K562 (cell line): ENCODE results near the gene DNASE2. TPM values are rescaled to one million over a fixed set of nuclear protein-coding genes. Genes with fewer than 3 reads are reported as not detected.
A peak's percentile ranks its signal among the peaks of the same experiment; 100 is the strongest.

Experiments used
- ADNP ChIP-seq: fragments of 200-800 bp; sonication (Bioruptor generic); IDR thresholded peaks from 2 replicates; pipeline ENCODE4 v1.6.1; 2016; ENCODE audit warnings: missing genetic modification characterization, missing compliant biosample characterization
- ESRRA ChIP-seq: fragments of 450-650 bp; IDR thresholded peaks from 2 replicates; pipeline ENCODE4 v1.6.1; 2014; ENCODE audit warnings: low read depth, mild to moderate bottlenecking, moderate library complexity, borderline replicate concordance
- FOXK2 ChIP-seq, 2 experiments: fragments of 450-650 bp; IDR thresholded peaks in 1 of 2; conservative IDR thresholded peaks in 1 of 2; 2 replicates each; pipeline ENCODE4 v1.6.1; 2016; ENCODE audit warnings: low read depth in 2 of 2, mild to moderate bottlenecking in 1 of 2
- HLTF ChIP-seq: fragments of 450-650 bp; IDR thresholded peaks from 2 replicates; pipeline ENCODE4 v1.6.1; 2016
- HSF4 ChIP-seq: fragments of 250-450 bp; sonication (Bioruptor Pico); IDR thresholded peaks from 2 replicates; pipeline ENCODE4 v2.1.2; 2022; ENCODE audit warnings: mild to moderate bottlenecking, moderate library complexity, borderline replicate concordance
- MAFG ChIP-seq: fragments of 450-650 bp; conservative IDR thresholded peaks from 2 replicates; pipeline ENCODE4 v1.6.1; 2016; ENCODE audit warnings: missing genetic modification characterization, missing compliant biosample characterization
- POLR2B ChIP-seq: fragments of 450-650 bp; IDR thresholded peaks from 2 replicates; pipeline ENCODE4 v1.6.1; 2018; ENCODE audit warnings: low read depth; ENCODE audit not compliant: partially characterized antibody
- TAF1 ChIP-seq: IDR thresholded peaks from 2 replicates; pipeline ENCODE4 v1.6.1; 2011; ENCODE audit warnings: mild to moderate bottlenecking, low read length, moderate library complexity; ENCODE audit not compliant: insufficient read depth, control insufficient read depth, severe bottlenecking; ENCODE audit errors: extremely low read depth
- TBP ChIP-seq: optimal IDR thresholded peaks from 2 replicates; pipeline ENCODE3; 2011; ENCODE audit warnings: low read depth, low read length, improper control_type of control experiment
- TRIM24 ChIP-seq, 2 experiments: fragments of 450-650 bp; IDR thresholded peaks; 2 replicates each; pipeline ENCODE4 v1.6.1; 2016
- ZBTB8A ChIP-seq: fragments of 450-650 bp; IDR thresholded peaks from 2 replicates; pipeline ENCODE4 v1.6.1; 2018; ENCODE audit warnings: mild to moderate bottlenecking, moderate library complexity; ENCODE audit not compliant: partially characterized antibody
- polyA plus RNA-seq, 8 experiments: library from polyadenylated mRNA; depleted of rRNA in 4 of 8; stranded (reverse) in 5 of 8; unstranded in 3 of 8; fragments of >200 nt; fragmentation: Nextera tagmentation in 2 of 8; fragmentation: Illumina TruSeq in 1 of 8; extraction: Ambion mirVana in 2 of 8; extraction: Trizol in 1 of 8; gene quantifications; 2 replicates each; pipeline versions ENCODE4 v1.2.1 to v1.2.3, GENCODE V29; 2011 to 2014; ENCODE audit warnings: inconsistent platforms in 1 of 8, missing spikeins in 1 of 8
- total RNA-seq, 7 experiments: library from RNA; depleted of rRNA in 6 of 7; stranded (reverse); fragments of >200 nt in 6 of 7; fragmentation: Illumina TruSeq in 2 of 7; extraction: Trizol in 2 of 7; gene quantifications; 2 replicates each; pipeline versions ENCODE4 v1.2.1 to v1.2.3, GENCODE V29; 2011 to 2021; ENCODE audit warnings: low replicate concordance in 1 of 7
- TF ChIP-seq, protein P1 (sequence below), 3 experiments: IDR thresholded peaks in 2 of 3; conservative IDR thresholded peaks in 1 of 3; 2 replicates each; pipeline ENCODE4 v1.5.1; 2011 to 2012; ENCODE audit warnings: low read length in 3 of 3, mild to moderate bottlenecking in 3 of 3, control low read depth in 2 of 3, improper control_type of control experiment in 1 of 3, inconsistent platforms in 1 of 3, low read depth in 1 of 3, mixed read lengths in 1 of 3, moderate library complexity in 1 of 3; ENCODE audit not compliant: insufficient read depth in 2 of 3
- TF ChIP-seq, protein P2 (sequence below): fragments of 450-650 bp; IDR thresholded peaks from 2 replicates; pipeline ENCODE4 v1.7.1; 2018; ENCODE audit warnings: mild to moderate bottlenecking, low read depth; ENCODE audit not compliant: partially characterized antibody
- TF ChIP-seq, protein P3 (sequence below): fragments of 250-450 bp; sonication (Bioruptor Pico); IDR thresholded peaks from 2 replicates; pipeline ENCODE4 v1.8.0; 2022; ENCODE audit warnings: moderate library complexity, mild to moderate bottlenecking, inconsistent platforms
- TF ChIP-seq, protein P4 (sequence below): fragments of 250-450 bp; sonication (Bioruptor Pico); IDR thresholded peaks from 2 replicates; pipeline ENCODE4 v1.4.0; 2020; ENCODE audit warnings: borderline replicate concordance
- TF ChIP-seq, protein P5 (sequence below): sonication (generic); formaldehyde crosslinking; IDR thresholded peaks from 2 replicates; pipeline ENCODE4 v1.8.1; 2023; ENCODE audit warnings: mild to moderate bottlenecking, missing genetic modification reagents, moderate library complexity

The DNASE2 gene
- total and polyA plus RNA-seq, 9 of the 15 experiments (the other 6 are each of a cell fraction or from before 2014, with no cell fraction given), result 4.4 to 27.0 (median 20.2) TPM

DNA sequence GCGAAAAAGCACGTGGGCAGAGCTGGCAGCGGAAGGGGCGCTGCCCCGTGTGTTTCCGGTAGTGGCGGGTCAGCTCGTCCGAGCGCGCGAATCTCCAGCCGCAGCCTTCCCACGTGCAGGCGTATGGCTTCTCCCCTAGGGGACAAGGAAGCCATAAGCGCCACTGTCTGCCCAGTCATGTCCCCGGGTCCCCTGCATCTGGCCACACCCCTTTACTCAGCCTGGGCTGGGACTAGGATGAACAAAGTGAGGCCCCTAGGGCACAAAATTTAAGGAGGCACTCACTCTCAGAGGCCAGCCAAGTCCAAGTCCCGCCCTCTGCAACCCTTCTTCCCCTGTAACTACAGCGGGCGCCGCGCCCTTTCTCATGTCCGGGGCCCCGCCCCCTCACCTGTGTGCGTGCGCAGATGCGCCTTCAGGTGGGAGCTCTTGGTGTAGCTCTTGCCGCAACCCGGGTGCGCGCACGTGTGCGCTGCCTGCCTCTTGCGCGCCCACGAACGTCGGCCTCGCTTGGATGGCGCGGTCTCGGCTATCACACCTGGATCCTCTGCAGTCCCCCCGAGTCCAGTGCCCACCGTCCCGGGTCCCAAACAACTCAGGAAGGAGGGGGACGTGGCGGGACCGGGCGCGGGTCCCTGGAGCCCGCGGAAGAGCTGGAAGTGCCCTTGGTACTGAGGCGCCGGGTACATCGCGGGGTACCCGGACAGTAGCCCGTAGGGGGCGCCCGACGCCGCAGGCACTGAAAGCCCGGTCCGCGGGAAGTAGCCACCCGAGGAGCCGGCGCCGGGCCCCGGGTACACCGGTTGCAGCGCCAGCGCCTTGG is 3.9 kb upstream of the DNASE2 start (continued):
- TF ChIP-seq, protein P1, sequence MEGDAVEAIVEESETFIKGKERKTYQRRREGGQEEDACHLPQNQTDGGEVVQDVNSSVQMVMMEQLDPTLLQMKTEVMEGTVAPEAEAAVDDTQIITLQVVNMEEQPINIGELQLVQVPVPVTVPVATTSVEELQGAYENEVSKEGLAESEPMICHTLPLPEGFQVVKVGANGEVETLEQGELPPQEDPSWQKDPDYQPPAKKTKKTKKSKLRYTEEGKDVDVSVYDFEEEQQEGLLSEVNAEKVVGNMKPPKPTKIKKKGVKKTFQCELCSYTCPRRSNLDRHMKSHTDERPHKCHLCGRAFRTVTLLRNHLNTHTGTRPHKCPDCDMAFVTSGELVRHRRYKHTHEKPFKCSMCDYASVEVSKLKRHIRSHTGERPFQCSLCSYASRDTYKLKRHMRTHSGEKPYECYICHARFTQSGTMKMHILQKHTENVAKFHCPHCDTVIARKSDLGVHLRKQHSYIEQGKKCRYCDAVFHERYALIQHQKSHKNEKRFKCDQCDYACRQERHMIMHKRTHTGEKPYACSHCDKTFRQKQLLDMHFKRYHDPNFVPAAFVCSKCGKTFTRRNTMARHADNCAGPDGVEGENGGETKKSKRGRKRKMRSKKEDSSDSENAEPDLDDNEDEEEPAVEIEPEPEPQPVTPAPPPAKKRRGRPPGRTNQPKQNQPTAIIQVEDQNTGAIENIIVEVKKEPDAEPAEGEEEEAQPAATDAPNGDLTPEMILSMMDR (IDR thresholded peaks at IDR 0.05 in 2 of 3, conservative IDR thresholded peaks at IDR 0.05 in 1 of 3; ENCODE audit: insufficient read depth in 2 of 3, low read depth in 1 of 3, low read length in 3 of 3), result peak; percentile 79 to 80 (median 80)
- TF ChIP-seq HLTF (no peak), TRIM24 (IDR thresholded peaks at IDR 0.05) (peak in 1 of 2 experiments; percentile 55; a peak in 1 of 4 replicates), HSF4 (0 out of 2 replicates have a peak, but pooled peaks have one; percentile 26), TAF1 (peak; percentile 53), POLR2B (peak; percentile 41), ESRRA (peak; percentile 10; the same call in 1 of the 2 replicates), ADNP (no peak), MAFG (tag) (0 out of 2 replicates have a peak, but pooled peaks have one; percentile 44), TBP (peak; percentile 77), ZBTB8A (no peak), FOXK2 (conservative IDR thresholded peaks at IDR 0.05 in 1 of 2, IDR thresholded peaks at IDR 0.05 in 1 of 2; ENCODE audit: low read depth in 2 of 2) (peak; percentile 73 to 80; a peak in 1 of 4 replicates)
- TF ChIP-seq, protein P2, sequence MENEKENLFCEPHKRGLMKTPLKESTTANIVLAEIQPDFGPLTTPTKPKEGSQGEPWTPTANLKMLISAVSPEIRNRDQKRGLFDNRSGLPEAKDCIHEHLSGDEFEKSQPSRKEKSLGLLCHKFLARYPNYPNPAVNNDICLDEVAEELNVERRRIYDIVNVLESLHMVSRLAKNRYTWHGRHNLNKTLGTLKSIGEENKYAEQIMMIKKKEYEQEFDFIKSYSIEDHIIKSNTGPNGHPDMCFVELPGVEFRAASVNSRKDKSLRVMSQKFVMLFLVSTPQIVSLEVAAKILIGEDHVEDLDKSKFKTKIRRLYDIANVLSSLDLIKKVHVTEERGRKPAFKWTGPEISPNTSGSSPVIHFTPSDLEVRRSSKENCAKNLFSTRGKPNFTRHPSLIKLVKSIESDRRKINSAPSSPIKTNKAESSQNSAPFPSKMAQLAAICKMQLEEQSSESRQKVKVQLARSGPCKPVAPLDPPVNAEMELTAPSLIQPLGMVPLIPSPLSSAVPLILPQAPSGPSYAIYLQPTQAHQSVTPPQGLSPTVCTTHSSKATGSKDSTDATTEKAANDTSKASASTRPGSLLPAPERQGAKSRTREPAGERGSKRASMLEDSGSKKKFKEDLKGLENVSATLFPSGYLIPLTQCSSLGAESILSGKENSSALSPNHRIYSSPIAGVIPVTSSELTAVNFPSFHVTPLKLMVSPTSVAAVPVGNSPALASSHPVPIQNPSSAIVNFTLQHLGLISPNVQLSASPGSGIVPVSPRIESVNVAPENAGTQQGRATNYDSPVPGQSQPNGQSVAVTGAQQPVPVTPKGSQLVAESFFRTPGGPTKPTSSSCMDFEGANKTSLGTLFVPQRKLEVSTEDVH, result peak; percentile 50
- TF ChIP-seq, protein P3, sequence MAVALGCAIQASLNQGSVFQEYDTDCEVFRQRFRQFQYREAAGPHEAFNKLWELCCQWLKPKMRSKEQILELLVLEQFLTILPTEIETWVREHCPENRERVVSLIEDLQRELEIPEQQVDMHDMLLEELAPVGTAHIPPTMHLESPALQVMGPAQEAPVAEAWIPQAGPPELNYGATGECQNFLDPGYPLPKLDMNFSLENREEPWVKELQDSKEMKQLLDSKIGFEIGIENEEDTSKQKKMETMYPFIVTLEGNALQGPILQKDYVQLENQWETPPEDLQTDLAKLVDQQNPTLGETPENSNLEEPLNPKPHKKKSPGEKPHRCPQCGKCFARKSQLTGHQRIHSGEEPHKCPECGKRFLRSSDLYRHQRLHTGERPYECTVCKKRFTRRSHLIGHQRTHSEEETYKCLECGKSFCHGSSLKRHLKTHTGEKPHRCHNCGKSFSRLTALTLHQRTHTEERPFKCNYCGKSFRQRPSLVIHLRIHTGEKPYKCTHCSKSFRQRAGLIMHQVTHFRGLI, result no peak
- TF ChIP-seq, protein P4, sequence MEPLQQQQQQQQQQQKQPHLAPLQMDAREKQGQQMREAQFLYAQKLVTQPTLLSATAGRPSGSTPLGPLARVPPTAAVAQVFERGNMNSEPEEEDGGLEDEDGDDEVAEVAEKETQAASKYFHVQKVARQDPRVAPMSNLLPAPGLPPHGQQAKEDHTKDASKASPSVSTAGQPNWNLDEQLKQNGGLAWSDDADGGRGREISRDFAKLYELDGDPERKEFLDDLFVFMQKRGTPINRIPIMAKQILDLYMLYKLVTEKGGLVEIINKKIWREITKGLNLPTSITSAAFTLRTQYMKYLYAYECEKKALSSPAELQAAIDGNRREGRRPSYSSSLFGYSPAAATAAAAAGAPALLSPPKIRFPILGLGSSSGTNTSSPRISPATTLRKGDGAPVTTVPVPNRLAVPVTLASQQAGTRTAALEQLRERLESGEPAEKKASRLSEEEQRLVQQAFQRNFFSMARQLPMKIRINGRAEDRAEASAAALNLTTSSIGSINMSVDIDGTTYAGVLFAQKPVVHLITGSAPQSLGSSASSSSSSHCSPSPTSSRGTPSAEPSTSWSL (CRISPR knock-in tag), result no peak
- TF ChIP-seq, protein P5, sequence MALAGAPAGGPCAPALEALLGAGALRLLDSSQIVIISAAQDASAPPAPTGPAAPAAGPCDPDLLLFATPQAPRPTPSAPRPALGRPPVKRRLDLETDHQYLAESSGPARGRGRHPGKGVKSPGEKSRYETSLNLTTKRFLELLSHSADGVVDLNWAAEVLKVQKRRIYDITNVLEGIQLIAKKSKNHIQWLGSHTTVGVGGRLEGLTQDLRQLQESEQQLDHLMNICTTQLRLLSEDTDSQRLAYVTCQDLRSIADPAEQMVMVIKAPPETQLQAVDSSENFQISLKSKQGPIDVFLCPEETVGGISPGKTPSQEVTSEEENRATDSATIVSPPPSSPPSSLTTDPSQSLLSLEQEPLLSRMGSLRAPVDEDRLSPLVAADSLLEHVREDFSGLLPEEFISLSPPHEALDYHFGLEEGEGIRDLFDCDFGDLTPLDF (CRISPR knock-in tag), result peak; percentile 73
